ENCODE measurements around the gene ALDH1B1.

- TF ChIP-seq REST (IDR thresholded peaks at IDR 0.05; ENCODE audit: insufficient read depth in 1 of 2, low read depth in 2 of 2, low read length in 2 of 2) (no peak), POLR2AphosphoS5 (IDR thresholded peaks at IDR 0.05; ENCODE audit: low read depth, low read length) (no peak), FOXP2 (optimal IDR thresholded peaks at IDR 0.05; ENCODE audit: borderline replicate concordance, extremely low read depth, extremely low read length, insufficient read depth) (no peak), SIN3A (IDR thresholded peaks at IDR 0.05; ENCODE audit: borderline replicate concordance, insufficient read depth, low read length) (no peak), TAF1 (IDR thresholded peaks at IDR 0.05; ENCODE audit: borderline replicate concordance, insufficient read depth, low read length) (no peak)
Measured at GRCh38 chr9:38356851-38357250, 35.7 kb upstream of the ALDH1B1 start.

All from PFSK-1 (cell line).